HCT116 (cell line): ENCODE data around the gene SNAI1.
"Not testable (repeated sequence)": the region's sequence is repeated elsewhere in the genome, so short reads cannot be mapped to it uniquely, and the experiment has no call there.

ENCODE experiments used
- EZH2 ChIP-seq: fragments of 200-600 bp; sonication (generic); IDR thresholded peaks from 2 replicates; pipeline ENCODE4 v1.6.1; 2017; ENCODE audit warnings: antibody characterized with exemption, mixed run types
- EZH2phosphoT487 ChIP-seq: fragments of 200-600 bp; IDR thresholded peaks from 2 replicates; pipeline ENCODE4 v1.6.1; 2018; ENCODE audit warnings: antibody characterized with exemption, borderline replicate concordance
- SP1 ChIP-seq: IDR thresholded peaks from 2 replicates; pipeline ENCODE4 v1.6.1; 2012; ENCODE audit warnings: low read depth

- TF ChIP-seq EZH2phosphoT487, EZH2, SP1: not testable (repeated sequence)
These were observed 17.9 kb downstream of the SNAI1 start for GRCh38 chr20:50000548-50001222.
